Activated CD4-positive, alpha-beta memory T cell treated with anti-CD3 and anti-CD28 coated beads for 36 hours (primary cell): ENCODE measurements around the gene GDE1. TPM values are rescaled to one million over a fixed set of nuclear protein-coding genes. Genes with fewer than 3 reads are reported as not detected.

ENCODE experiments used
- CTCF ChIA-PET: fragments of 350-600 bp; sonication (Branson Sonifier 250); formaldehyde crosslinking; loops from one replicate; lab custom pipeline; 2021; ENCODE audit warnings: antibody characterized with exemption, inconsistent platforms; lab: Charles Lee
- POLR2A ChIA-PET: fragments of 350-600 bp; sonication (Branson Sonifier 250); formaldehyde crosslinking; loops from one replicate; lab custom pipeline; 2021; ENCODE audit warnings: antibody characterized with exemption; lab: Charles Lee
- DNase-seq: peaks from one replicate; pipeline ENCODE4 v3.0.0-alpha.2; 2020
- H3K27ac Mint-ChIP-seq: one replicate; pipeline ENCODE4 v1.8.0; 2021; ENCODE audit warnings: mixed read lengths
- H3K27me3 Mint-ChIP-seq: one replicate; pipeline ENCODE4 v1.8.0; 2021; ENCODE audit warnings: mixed read lengths
- H3K36me3 Mint-ChIP-seq: one replicate; pipeline ENCODE4 v1.8.0; 2021; ENCODE audit warnings: mixed read lengths
- H3K4me1 Mint-ChIP-seq: one replicate; pipeline ENCODE4 v1.8.0; 2021; ENCODE audit warnings: low read depth, mixed read lengths
- H3K4me3 Mint-ChIP-seq: one replicate; pipeline ENCODE4 v1.8.0; 2021; ENCODE audit warnings: mild to moderate bottlenecking, mixed read lengths
- H3K9me3 Mint-ChIP-seq: one replicate; pipeline ENCODE4 v1.8.0; 2021; ENCODE audit warnings: mixed read lengths
- intact Hi-C: fragments of 100-400 bp; cut with micrococcal nuclease; formaldehyde crosslinking; loops from one replicate; pipeline ENCODE4 v1.15.1; 2023
- total RNA-seq, 2 experiments: library from RNA; stranded (reverse); gene quantifications; one replicate each; pipeline ENCODE4 v1.2.3, GENCODE V29; 2021

GDE1 gene
- total RNA-seq, 2 experiments from 2014 or later, result 18.4 to 19.0 TPM

DNA sequence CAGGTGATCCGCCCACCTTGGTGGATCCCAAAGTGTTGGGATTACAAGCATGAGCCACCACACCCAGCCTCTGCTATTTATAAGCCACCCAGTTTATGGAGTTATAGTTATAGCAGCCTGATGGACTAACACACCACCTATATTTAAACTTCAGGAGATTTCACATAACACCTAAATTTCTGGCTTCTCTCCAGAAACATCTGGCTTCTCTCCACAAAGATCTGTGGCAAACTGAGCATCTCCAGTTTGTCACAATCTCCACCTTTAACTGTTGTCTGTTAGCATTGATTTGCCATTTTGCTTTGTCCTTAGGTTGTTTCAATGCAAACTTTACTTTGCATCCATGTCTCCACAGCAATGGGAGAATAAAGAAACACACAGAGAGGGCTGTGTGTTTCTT lies 39.6 kb downstream of the GDE1 start:
- Mint-ChIP-seq H3K27me3 (no peaks in the 10 kb centered on the region), H3K36me3 (no peaks in the 10 kb centered on the region), H3K9me3 (no peaks in the 10 kb centered on the region), H3K4me1 (no peaks in the 10 kb centered on the region), H3K4me3 (no peak overlapping the region), H3K27ac (no peak overlapping the region)
- ChIA-PET CTCF (no interaction called here), POLR2A (no interaction called here)
- no peak for DNase-seq
- intact Hi-C loops, result no loop called here

DNA sequence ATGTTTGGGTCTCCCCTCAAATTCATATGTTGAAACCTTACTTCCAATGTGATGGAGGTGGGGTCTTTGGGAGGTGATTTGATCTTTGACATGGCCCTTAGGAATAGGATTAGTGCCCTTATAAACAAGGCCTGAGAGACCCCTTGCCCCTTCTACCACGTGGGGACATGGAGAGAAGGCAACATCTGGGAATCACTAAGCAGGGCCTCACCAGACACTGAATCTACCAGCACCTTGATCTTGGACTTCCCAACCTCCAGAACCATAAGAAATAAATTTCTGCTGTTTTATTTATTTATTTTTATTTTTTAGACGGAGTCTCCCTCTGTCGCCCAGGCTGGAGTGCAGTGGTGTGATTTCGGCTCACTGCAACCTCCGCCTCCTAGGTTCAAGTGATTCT lies 40.1 kb downstream of the GDE1 start:
- ChIA-PET POLR2A (no interaction called here), CTCF (no interaction called here)
- no peaks in the 10 kb centered on the region for H3K36me3 Mint-ChIP-seq
- no peak overlapping the region for H3K27ac Mint-ChIP-seq
- H3K27me3 Mint-ChIP-seq, result no peaks in the 10 kb centered on the region
- no peaks in the 10 kb centered on the region for H3K4me1 Mint-ChIP-seq
- intact Hi-C loops, result no loop called here
- no peaks in the 10 kb centered on the region for H3K9me3 Mint-ChIP-seq
- H3K4me3 Mint-ChIP-seq, result no peak overlapping the region
- DNase-seq, result no peak

DNA sequence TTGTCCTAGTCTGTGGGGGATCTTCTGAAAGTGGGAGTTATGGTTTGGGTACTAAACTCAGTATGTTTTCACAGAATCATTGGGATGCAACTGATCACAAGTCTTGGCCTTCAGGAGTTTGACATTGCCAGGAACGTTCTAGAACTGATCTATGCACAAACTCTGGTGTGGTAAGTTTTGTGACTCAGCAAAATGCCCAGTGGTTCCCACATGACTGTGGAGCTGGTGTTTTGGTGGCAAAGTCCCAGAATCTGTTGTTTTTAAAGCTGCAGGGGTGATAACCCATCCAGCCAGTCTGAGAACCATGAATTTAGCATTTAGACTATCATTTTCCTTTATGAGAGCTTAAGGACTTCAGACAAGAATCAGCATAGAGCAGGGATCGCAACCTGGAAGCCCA lies 40.6 kb downstream of the GDE1 start:
- CTCF ChIA-PET, result no interaction called here
- DNase-seq, result no peak
- H3K27ac Mint-ChIP-seq, result no peak overlapping the region

DNA sequence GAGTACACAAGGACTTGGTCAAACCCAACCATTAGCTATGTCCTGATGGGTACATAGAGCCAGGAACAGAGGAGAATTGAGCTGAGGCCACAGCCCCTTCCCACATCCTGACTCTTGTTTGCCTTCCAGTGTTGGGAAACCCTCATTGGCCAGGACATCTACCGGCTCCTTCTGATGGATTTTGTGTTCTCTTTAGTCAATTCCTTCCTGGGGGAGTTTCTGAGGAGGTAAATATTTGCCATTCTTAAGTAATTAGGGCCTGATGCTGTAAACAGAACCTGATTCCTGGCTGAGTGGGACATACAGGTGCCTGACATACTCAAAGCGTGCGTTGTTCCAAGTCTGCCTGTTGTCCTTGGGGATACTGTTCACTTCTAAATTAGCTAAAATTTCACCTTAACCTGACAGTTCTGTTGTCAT lies 42.6 kb downstream of the GDE1 start:
- DNase-seq, result no peak
- CTCF ChIA-PET, result interaction anchor here (1.5 kb wide), 1 partner anchor 23 kb away, joined by 4 read pairs; no protein-coding TSS in a partner anchor
- H3K9me3 Mint-ChIP-seq, result no peaks in the 10 kb centered on the region
- no peak overlapping the region for H3K4me3 Mint-ChIP-seq
- POLR2A ChIA-PET, result interaction anchor here (0.6 kb wide), 1 partner anchor 119 kb away, joined by 3 read pairs; no protein-coding TSS in a partner anchor
- no peak overlapping the region for H3K27ac Mint-ChIP-seq
- intact Hi-C loops, result no loop called here
- no peaks in the 10 kb centered on the region for H3K4me1 Mint-ChIP-seq
- no peaks in the 10 kb centered on the region for H3K36me3 Mint-ChIP-seq
- H3K27me3 Mint-ChIP-seq, result no peaks in the 10 kb centered on the region

More for the DNA sequence above, 40.6 kb downstream of the GDE1 start:
- H3K4me3 Mint-ChIP-seq, result no peak overlapping the region
- H3K9me3 Mint-ChIP-seq, result no peaks in the 10 kb centered on the region
- H3K27me3 Mint-ChIP-seq, result no peaks in the 10 kb centered on the region
- H3K4me1 Mint-ChIP-seq, result no peaks in the 10 kb centered on the region
- no peaks in the 10 kb centered on the region for H3K36me3 Mint-ChIP-seq
- POLR2A ChIA-PET, result no interaction called here
- intact Hi-C loops, result no loop called here

DNA sequence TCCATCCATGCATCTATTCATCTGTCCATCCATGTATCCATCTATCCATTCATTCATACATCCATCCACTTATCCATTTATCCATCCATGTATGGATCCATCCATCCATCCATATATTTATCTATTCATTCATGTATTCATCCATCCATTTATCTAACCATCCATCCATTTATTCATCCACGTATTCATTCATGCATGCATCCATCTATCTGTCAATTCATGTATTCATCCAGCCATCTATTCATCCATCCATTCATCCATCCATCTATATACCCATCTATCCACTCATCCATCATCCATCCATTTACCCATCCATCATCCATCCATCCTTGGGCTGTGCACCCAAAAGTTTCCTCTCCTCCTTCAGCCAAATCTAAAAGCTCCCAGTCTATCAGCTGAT lies 43.4 kb downstream of the GDE1 start:
- no peaks in the 10 kb centered on the region for H3K4me1 Mint-ChIP-seq
- no peak overlapping the region for H3K4me3 Mint-ChIP-seq
- H3K9me3 Mint-ChIP-seq, result no peaks in the 10 kb centered on the region
- ChIA-PET CTCF (interaction anchor here (1.5 kb wide), 1 partner anchor 24 kb away, joined by 4 read pairs; no protein-coding TSS in a partner anchor), POLR2A (interaction anchor here (0.6 kb wide), 1 partner anchor 119 kb away, joined by 3 read pairs; no protein-coding TSS in a partner anchor)
- H3K36me3 Mint-ChIP-seq, result no peaks in the 10 kb centered on the region
- no peak for DNase-seq
- no peaks in the 10 kb centered on the region for H3K27me3 Mint-ChIP-seq
- intact Hi-C loops, result no loop called here
- H3K27ac Mint-ChIP-seq, result no peak overlapping the region

DNA sequence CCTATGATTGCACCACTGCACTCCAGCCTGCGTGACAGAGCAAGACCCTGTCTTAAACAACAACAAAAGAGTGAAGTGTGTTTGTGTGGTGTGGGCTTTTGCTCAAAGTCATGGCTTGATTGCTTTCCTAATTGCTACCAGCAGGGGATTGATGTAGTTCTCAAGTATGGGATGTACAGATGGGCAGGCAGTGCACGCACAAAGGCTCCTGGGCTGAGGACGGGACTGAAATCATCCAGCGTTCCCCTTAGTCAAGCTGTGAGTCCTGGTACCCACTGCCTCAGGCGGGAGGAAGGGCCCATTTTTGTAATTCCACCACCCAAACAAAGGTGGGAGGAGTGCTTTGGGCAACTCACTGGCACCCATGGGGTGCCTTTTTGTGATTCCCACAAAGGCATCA lies 47.3 kb downstream of the GDE1 start:
- Mint-ChIP-seq H3K27ac (no peak overlapping the region), H3K9me3 (no peaks in the 10 kb centered on the region), H3K36me3 (no peaks in the 10 kb centered on the region), H3K4me3 (no peak overlapping the region), H3K4me1 (no peaks in the 10 kb centered on the region), H3K27me3 (no peaks in the 10 kb centered on the region)
- no peak for DNase-seq
- CTCF ChIA-PET, result no interaction called here
- intact Hi-C loops, result no loop called here
- POLR2A ChIA-PET, result no interaction called here

DNA sequence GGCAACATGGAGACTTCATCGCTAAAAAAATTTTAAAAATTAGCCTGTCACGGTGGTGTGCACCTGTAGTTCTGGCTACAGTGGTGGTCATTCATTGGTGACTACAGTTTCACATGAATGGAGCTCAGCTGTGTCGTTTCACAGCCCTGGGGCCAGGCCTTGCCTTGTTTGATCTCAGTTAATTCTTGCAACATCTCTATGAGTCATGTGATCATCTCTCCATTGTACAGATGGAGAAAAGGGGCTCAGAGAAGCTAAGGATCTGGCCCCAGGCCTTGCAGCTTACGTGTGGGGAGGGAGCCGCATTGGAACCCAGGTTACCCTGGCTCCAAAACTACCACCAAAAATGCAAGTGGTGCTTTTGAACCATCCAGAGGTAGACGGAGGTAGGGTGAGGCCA lies 49.4 kb downstream of the GDE1 start:
- H3K27ac Mint-ChIP-seq, result no peak overlapping the region
- POLR2A ChIA-PET, result no interaction called here
- H3K36me3 Mint-ChIP-seq, result no peaks in the 10 kb centered on the region
- H3K9me3 Mint-ChIP-seq, result no peaks in the 10 kb centered on the region
- H3K27me3 Mint-ChIP-seq, result no peaks in the 10 kb centered on the region
- H3K4me3 Mint-ChIP-seq, result no peak overlapping the region
- intact Hi-C loops, result no loop called here
- H3K4me1 Mint-ChIP-seq, result no peaks in the 10 kb centered on the region
- no peak for DNase-seq
- CTCF ChIA-PET, result no interaction called here

DNA sequence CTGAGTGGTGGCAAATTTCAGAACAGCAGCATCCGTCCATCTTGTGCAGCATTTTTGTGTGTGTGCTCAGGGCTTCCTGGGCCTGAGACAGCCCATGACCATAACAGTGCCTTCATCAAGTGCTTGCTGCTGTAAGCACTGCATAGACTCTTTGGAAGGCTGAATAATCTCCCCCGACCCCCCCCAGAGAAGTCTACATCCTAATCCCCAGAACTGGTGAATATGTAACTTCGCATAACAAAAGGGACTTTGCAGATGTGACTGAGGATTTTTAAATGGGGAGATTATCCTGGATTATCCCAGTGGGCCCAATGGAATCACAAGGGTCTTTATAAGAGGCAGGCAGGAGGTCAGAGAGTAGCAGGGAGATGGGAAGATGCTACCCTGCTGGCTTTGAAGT lies 53.6 kb downstream of the GDE1 start:
- Mint-ChIP-seq H3K4me3 (no peak overlapping the region), H3K36me3 (no peaks in the 10 kb centered on the region), H3K9me3 (no peaks in the 10 kb centered on the region), H3K4me1 (no peaks in the 10 kb centered on the region), H3K27ac (no peak overlapping the region), H3K27me3 (no peaks in the 10 kb centered on the region)
- POLR2A ChIA-PET, result no interaction called here
- CTCF ChIA-PET, result no interaction called here
- intact Hi-C loops, result no loop called here
- no peak for DNase-seq

DNA sequence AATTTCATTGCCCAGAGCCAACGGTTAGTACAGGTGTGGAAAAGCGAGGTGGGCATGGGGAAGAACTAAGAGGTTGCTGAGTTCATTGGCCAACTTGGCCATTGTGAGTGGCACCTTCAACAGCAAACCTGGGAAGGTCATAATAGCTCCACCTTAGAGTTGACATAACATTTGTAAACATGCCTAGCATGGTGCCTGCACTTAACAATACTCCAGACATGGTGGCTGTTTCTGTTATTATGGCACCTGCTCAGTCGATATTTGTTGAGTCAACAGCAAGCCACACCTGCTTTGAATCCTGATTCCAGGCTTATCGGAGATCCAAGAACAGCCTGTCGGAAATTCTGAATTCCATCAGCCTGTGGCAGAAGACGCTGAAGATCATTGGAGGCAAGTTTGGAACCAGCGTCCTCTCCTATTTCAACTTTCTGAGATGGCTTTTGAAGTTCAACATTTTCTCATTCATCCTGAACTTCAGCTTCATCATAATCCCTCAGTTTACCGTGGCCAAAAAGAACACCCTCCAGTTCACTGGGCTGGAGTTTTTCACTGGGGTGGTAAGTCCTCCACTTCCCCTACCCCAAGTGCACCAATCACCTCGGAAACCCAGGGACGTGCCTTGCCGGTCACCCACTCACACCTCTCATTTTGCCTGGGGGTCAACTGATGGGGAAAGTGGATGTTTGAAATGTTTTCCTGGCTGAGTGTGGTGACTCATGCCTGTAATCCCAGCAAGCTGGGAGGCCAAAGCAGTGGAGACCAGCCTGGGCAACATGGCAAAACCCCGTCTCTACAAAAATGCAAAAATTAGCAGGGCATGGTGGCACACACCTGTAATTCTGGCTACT lies 58.2 kb downstream of the GDE1 start:
- intact Hi-C loops, result no loop called here
- H3K36me3 Mint-ChIP-seq, result no peaks in the 10 kb centered on the region
- peaks cover 2% of the 10 kb centered on the region for H3K27me3 Mint-ChIP-seq

DNA sequence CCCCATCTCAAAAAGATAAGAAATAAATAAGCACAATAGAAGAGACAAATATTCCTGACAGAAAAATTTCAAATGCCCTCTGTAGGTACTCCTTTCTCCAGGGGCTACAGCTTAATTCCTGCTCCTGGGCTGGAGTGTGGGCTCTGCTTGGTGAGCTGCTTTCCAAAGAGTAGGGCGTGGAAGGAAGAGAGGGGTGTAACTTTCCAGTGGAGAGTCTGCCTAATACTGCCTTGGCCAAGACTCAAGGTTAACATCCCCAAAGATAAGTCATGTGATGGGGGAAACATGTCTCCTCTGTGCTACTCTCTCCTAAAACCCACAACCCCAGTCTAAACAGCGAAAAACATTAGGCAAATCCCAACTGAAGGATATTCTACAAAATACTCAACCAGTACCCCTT lies 61.5 kb downstream of the GDE1 start:
- DNase-seq, result no peak
- no peaks in the 10 kb centered on the region for H3K36me3 Mint-ChIP-seq
- no peak overlapping the region for H3K4me3 Mint-ChIP-seq
- ChIA-PET CTCF (no interaction called here), POLR2A (no interaction called here)
- no peaks in the 10 kb centered on the region for H3K4me1 Mint-ChIP-seq
- intact Hi-C loops, result no loop called here
- no peak overlapping the region for H3K27ac Mint-ChIP-seq
- H3K9me3 Mint-ChIP-seq, result no peaks in the 10 kb centered on the region
- H3K27me3 Mint-ChIP-seq, result peaks cover 2% of the 10 kb centered on the region

More for the DNA sequence above, 58.2 kb downstream of the GDE1 start:
- H3K27ac Mint-ChIP-seq, result no peak overlapping the region
- H3K4me1 Mint-ChIP-seq, result no peaks in the 10 kb centered on the region
- POLR2A ChIA-PET, result no interaction called here
- H3K4me3 Mint-ChIP-seq, result no peak overlapping the region
- CTCF ChIA-PET, result no interaction called here
- no peaks in the 10 kb centered on the region for H3K9me3 Mint-ChIP-seq
- DNase-seq, result no peak

DNA sequence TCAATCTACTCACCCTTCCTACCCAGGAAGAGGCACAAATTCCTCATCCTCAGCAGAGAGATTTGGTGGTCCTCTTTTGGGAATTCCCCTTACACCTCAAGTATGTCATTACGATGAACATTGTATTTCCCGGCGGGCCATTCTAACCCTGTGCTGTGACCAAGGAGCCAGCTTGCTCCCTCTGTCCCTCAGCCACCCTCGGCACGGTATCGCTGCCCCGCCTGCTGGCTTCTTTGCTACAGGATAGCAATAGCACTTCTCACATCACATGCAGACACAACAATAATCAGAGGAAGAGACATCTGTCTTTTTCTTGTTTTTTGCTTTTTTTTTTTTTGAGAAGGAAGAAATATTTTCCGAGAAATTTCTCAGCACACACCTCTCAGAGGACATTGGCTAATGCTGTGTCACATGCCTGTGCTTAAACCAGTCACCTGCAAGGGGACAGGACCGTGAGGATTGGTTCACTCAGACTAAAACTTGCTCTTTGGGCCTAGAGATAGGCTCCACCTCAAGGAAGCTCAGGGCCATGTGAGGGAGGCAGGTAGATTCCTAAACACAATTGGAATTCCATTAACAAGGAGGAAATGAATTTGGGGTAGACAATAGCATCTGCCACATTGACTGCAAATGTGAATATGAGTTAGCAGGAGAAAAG lies 63.0 kb downstream of the GDE1 start:
- Mint-ChIP-seq H3K4me1 (no peaks in the 10 kb centered on the region), H3K4me3 (no peak overlapping the region), H3K27ac (no peak overlapping the region), H3K9me3 (no peaks in the 10 kb centered on the region), H3K27me3 (peaks cover 2% of the 10 kb centered on the region), H3K36me3 (no peaks in the 10 kb centered on the region)
- ChIA-PET CTCF (no interaction called here), POLR2A (no interaction called here)
- DNase-seq, result no peak
- intact Hi-C loops, result no loop called here
